Bronchial epithelial cell (primary cell): ENCODE data around the gene PIAS4. TPM values are rescaled to one million over a fixed set of nuclear protein-coding genes. Genes with fewer than 3 reads are reported as not detected.

ENCODE experiments used
- DNase-seq: peaks from one replicate; pipeline ENCODE4 v3.0.0-alpha.2; 2010; ENCODE audit warnings: low read depth
- FAIRE-seq: peaks from 2 replicates; lab custom pipeline; 2011; peaks lifted over from hg19 to GRCh38; lab: Jason Lieb, UNC
- H3K27me3 ChIP-seq: 2 replicates; pipeline ENCODE4 v1.5.1; 2011; ENCODE audit warnings: low read length; ENCODE audit not compliant: control insufficient read depth, insufficient read depth
- H3K36me3 ChIP-seq: 2 replicates; pipeline ENCODE4 v1.5.1; 2011; ENCODE audit warnings: low read length; ENCODE audit not compliant: control insufficient read depth, insufficient read depth
- H3K4me3 ChIP-seq: 2 replicates; pipeline ENCODE4 v1.5.1; 2011; ENCODE audit warnings: mild to moderate bottlenecking, low read depth, low read length, control low read depth
- CTCF ChIP-seq: IDR thresholded peaks from 2 replicates; pipeline ENCODE4 v1.5.1; 2011; ENCODE audit warnings: mild to moderate bottlenecking, moderate library complexity, low read length, control low read depth, inconsistent platforms; ENCODE audit not compliant: insufficient read depth, severe bottlenecking
- total RNA-seq: library from RNA; depleted of rRNA; stranded (reverse); fragments of >200 nt; gene quantifications from 2 replicates; pipeline ENCODE4 v1.2.1, GENCODE V29; 2014

Gene PIAS4
- total RNA-seq, 1 donor from 2014 or later: 10.0 TPM

GRCh38 chr19:4062419-4063368 is 55.2 kb downstream of the PIAS4 start:
- Histone ChIP-seq H3K27me3 (no peaks in the 10 kb centered on the region), H3K36me3 (peaks cover 12% of the 10 kb centered on the region), H3K4me3 (peak overlapping the region; percentile 84)
- FAIRE-seq (no peak), DNase-seq (no peak)
- no peak for TF ChIP-seq CTCF

- TF ChIP-seq CTCF: peak; percentile 9
- Histone ChIP-seq H3K27me3 (no peaks in the 10 kb centered on the region), H3K4me3 (peak overlapping the region; percentile 84), H3K36me3 (peaks cover 9% of the 10 kb centered on the region)
- FAIRE-seq: no peak
- DNase-seq: no peak
Measured at GRCh38 chr19:4063369-4064148, 56.0 kb downstream of the PIAS4 start.

GRCh38 chr19:4064149-4064495 is 56.6 kb downstream of the PIAS4 start:
- H3K36me3 ChIP-seq: peaks cover 9% of the 10 kb centered on the region
- DNase-seq (no peak), FAIRE-seq (no peak)
- TF ChIP-seq CTCF: no peak
- peak overlapping the region; percentile 84 for H3K4me3 ChIP-seq
- H3K27me3 ChIP-seq: no peaks in the 10 kb centered on the region

GRCh38 chr19:4064496-4065260 is 57.1 kb downstream of the PIAS4 start:
- Histone ChIP-seq H3K36me3 (peaks cover 9% of the 10 kb centered on the region), H3K4me3 (peak overlapping the region; percentile 84), H3K27me3 (no peaks in the 10 kb centered on the region)
- FAIRE-seq (no peak), DNase-seq (no peak)
- no peak for TF ChIP-seq CTCF

DNA sequence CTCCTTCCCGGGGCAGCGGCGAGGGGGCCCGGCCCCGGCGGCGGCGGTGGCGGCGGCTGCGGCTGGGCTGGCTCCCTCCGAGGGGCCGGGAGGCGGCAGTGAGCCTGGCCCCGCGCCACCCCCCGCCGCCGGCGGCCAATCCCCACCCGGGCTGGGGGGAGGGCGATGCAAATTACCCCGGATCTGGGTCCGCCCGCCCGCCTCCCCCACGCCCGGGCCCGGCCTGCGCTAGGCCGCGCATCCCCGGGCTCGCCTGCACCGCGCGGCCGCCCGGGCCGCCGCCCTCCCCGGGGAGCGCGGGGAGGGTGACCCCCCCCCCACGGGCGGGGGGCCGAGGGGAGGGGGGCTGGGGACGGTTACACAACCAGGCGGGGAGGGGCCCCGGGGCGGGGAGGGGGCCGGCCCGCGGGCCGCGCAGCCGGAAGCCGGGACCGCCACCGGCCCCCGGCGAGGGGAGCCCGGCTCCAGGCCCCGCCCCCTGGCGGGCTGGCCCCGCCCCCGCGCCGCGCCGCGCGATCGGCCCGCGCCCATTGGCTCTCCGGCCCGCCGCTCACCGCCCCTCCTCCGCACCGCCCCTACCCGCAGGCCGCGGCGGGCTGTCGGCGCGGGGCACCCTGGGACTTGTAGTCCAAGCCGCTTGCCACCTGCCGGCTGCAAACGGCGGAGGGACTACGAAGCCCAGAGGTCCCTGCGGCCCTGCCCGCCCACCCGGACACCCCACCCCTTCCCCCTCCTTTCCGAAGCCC is 58.1 kb downstream of the PIAS4 start:
- peak; percentile 78 for DNase-seq
- TF ChIP-seq CTCF: no peak
- no peak for FAIRE-seq
- peak overlapping the region; percentile 84 for H3K4me3 ChIP-seq
- H3K36me3 ChIP-seq: peaks cover 9% of the 10 kb centered on the region
- H3K27me3 ChIP-seq: no peaks in the 10 kb centered on the region
